Activated CD8-positive, alpha-beta memory T cell treated with anti-CD3 and anti-CD28 coated beads for 1 hour (primary cell): ENCODE results near the gene ENTPD5.
"Not testable (repeated sequence)": the region's sequence is repeated elsewhere in the genome, so short reads cannot be mapped to it uniquely, and the experiment has no call there.

Experiments used
- DNase-seq, 2 donors: peaks; one replicate each; pipeline ENCODE4 v3.0.0-alpha.2; 2020; ENCODE audit warnings: low read depth in 1 of 2; ENCODE audit errors: extremely low read depth in 1 of 2

ENTPD5 gene

DNA sequence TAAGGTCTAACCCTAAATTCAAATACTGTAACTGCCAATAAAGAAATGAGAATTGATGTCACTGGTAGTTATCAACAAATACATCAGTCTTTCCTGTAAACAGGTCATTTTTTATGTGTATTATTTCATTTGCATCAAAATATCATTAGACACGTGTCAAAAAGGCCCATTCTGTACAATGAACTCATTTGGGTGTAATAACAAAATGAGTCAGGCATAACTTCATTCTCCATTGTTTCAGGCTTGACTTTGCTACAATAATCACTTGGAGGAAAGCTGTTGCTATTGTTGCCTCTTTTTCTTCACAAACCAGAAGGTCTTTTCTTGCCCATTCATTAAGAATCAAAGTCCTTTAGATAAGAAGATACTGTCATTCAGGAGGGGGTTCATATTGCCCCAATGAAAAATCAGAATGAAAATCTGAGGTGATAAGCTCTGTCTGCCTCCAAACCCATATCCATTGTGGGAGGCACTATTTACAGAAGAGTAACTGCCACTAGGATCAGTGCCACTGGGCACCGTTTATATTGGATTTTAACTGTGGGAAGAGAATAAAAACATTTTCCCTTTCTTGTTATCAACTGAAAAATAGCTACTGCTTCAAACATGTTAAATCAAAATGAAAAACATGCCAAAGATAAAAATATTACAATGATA is 10.1 kb downstream of the ENTPD5 start:
- no peak for DNase-seq

DNA sequence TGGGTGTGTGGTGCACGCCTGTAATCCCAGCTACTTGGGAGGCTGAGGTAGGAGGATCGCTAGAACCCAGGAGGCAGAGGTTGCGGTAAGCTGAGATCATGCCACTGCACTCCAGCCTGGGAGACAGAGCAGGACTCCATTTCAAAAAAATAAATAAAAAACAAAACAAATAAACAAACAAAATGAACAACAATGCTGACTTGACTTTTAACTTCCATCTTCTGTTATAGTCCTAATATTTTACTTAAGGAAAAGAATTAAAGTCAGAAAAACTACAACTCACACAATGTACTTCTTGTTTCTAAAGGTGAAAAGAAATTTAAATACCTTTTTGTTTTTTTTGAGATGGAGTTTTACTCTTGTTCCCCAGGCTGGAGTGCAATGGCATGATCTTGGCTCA is 13.4 kb downstream of the ENTPD5 start:
- DNase-seq = not testable (repeated sequence)

DNA sequence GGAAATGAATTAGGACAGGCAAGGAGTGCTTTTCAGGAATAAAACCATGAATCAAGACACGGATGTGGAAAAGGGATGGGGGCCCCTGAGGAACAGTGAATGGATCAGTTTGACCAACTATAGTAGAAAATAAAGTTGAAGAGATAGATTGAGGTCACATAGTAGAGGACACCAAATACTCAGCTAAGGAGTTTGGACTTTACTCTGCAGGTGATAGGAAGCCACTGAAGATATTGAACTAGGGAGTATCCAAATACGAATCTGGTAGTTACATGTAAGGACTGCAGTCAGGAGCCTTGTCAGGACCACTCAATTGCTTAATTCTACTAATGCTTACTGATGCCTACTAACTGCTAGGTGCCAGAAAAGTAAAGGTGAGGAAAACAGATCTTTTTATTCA is 20.4 kb downstream of the ENTPD5 start:
- DNase-seq = no peak

DNA sequence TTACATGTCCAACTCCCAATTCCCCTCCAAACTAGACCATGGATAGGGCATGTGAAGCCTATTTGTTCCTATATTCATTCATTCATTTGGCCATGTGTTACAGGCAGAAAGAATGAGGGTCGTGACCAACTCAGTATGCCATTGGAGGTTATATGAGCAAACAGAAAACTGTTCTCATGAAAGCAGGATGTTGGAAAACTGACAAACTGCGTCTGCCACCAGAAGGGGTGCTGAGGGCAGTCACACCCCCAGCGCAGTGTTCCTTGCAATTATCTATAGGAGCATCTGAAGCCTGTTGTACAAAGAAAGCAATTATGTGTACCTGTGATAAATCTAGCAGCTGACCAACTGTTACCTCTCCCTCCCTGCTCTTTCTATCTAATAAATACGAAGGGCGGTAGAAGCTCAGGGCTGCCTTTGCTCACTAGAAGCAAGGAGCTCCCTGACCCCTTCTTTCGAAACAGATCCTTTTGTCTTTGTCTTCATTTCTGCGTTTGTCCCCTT is 21.1 kb downstream of the ENTPD5 start:
- DNase-seq = no peak

DNA sequence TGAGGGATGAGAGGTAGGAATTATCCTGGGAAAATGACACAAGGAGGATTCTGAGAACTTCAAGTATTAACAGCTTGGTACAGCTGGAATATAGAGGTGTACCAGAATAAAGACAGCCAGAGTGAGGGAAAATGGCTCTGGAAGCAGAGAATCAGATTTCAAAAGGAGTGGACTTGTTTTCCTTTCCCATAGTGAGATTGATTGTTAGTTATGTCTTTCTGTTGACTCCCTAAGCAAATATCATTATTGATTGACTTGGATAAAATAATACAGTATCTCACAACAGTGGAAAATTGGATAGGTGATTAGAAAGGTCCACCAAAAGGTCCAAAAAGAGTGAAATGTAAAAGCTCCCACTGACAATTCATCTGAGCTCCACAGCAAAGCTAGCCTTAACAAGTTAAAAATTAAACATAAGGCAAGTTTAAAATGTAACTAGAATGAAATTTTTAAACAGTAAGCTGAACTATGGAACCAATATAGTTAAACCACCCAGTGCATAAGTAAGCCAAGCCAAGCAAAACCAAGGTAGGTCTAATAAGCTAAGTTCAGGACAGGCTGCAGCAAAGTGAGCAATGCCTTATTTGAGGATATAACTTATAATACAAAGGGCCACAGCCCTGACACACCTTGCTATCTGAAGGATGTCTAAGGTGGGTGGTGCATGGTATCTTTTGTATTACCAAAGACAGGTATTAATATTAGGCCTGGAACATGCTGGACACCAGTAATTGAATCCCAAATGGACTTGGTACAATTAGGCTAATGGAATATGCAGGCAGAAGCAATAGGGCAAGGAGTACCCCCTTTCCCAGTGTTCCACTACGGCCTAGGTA is 21.8 kb downstream of the ENTPD5 start:
- DNase-seq = no peak

DNA sequence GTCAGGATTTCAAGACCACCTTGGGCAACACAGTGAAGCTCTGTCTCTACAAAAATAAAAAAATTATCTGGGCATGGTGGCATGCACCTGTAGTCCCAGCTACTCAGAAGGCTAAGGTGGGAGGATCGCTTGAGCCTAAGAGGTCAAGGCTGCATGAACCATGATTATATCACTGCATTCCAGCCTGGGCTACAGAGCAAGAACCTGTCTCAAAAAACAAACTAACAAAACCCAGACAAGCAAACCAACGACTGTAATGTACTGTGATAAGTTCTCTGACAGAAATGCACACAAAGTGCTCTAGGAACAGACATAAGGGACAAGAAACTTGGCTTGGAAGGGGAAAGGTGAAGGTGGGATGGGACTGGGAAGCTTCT is 22.4 kb downstream of the ENTPD5 start:
- no peak for DNase-seq

DNA sequence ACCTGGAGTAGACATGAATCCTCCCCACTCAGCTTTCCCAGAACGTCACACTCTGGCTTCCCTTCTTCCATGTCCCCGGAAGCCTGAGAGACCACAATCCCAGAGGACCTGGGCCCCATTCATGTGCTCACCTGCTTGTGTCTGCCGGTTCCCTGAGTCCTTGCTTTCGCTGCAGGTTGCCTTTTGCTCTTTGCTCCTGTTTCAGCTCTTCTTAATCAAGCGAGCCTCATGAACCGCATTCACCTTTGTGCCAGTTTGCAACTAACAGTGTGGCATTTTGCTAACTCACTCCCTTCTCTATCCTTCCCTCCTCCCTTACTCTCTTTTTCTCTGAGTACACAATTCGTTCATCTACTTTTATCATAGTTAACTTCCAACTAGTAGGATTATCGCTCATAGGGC is 23.1 kb downstream of the ENTPD5 start:
- no peak for DNase-seq

DNA sequence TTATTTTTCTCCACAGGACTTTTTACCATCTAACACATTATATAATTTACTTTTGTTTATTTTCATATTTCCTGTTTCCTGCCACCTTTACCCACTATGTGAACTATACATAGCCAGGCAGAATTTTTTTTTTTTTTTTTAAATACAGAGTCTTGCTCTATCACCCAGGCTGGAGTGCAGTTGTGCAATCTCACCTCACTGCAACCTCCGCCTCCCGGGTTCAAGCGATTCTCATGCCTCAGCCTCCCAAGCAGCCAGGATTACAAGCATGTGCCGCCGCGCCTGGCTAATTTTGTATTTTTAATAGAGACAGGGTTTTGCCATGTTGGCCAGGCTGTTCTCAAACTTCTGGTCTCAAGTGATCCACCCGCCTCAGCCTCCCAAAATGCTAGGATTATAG is 24.2 kb downstream of the ENTPD5 start:
- not testable (repeated sequence) for DNase-seq

DNA sequence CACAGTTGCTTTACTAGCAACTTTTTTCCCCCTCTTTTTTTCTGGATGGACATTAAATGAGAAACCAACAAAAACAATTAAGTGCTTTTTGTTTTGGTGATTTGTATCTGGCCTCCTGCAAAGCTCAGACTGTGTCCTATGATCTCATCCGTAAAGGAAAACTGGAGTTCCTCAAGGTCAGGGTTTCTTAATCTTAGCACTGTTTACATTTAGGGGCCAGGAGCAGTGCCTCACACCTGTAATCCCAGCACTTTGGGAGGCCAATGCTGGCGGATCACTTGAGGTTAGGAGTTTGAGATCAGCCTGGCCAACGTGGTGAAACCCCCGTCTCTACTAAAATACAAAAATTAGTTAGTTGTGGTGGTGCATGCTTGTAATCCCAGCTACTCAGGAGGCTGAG is 28.0 kb downstream of the ENTPD5 start:
- no peak for DNase-seq

DNA sequence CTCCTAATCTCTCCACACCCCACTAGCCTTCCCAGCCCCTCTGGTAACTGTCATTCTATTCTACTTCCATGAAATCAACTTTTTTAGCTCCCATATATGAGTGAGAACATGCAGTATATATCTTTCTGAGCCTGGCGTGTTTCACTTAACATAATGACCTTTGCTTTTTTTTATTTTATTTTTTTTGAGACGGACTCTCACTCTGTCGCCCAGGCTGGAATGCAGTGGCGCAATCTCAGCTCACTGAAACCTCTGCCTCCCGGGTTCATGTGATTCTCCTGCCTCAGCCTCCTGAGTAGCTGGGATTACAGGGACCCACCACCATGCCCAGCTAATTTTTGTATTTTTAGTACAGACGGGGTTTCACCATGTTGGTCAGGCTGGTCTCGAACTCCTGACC is 30.4 kb downstream of the ENTPD5 start:
- DNase-seq = not testable (repeated sequence)

DNA sequence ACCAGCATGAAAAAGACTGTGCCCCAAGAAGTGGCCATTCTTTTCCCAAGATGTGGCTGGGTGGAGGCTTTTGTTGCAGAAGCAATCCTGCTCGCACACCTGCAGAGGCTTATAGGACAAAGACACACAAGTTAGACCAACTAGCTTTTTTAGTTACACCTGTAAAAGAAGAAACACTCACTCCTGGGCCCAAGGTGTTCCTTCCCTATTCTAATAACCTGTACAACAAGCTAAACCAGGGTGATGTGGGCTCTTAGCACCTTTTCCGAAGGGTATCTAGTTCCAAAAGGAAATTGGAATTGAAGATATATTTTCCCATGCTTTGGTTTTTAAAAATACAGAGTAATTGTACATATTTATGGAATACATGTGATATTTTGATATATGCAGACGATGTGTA is 31.0 kb downstream of the ENTPD5 start:
- no peak for DNase-seq

DNA sequence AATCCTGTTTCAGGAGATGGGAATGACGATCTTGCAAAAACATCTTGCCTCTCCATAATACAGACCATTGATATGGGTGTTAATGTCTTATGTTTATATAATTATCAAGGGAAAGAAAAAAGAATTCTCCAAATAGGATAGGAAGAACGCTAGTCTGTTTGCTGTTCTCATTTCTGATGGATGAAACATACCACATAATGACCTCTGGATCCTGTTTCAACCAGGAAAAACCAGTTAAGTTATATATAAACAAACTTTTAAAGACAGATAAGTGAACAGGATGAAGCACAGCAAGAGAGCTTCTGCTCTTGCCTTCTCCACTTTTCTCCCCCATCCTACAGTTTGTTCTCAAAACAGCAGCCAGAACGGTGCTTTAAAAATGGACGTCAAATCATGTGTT is 41.2 kb downstream of the ENTPD5 start:
- DNase-seq = no peak

DNA sequence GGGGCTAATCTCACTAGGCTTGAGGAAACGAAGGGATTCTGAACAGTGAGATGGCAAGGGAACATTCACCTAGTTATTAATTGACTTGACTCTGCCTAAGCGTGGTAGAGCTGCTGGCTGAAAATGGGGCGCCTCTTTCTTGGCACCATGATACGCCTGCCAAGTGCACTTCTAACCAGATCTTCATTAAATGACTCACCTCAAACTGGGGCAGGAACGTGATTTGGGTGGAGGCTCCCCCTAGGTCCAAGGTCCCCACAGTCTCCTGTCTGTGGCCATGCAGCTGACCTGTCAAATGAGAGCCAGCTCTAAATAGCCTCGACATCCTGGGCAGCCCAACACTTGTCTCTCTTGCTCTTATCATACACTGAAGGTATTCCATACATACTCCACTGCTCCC is 43.0 kb downstream of the ENTPD5 start:
- DNase-seq = no peak

DNA sequence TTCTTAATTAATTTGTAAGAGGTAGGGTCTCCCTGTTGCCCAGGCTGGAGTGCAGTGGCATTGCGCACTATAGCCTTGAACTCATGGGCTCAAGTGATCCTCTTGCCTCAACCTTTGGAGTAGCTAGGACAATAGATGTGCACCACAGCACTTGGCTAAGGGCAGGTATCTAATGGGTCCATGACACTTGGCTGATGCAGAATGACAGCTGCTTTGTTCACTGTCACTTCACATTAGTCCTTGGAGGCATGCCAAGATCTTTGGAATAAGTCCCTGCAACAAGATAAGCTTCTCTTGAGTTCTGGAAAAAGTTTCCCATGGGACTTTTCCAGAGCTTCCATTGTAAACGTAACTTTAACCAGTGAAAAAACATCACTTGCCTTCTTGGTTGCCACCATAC is 45.6 kb downstream of the ENTPD5 start:
- DNase-seq = no peak

DNA sequence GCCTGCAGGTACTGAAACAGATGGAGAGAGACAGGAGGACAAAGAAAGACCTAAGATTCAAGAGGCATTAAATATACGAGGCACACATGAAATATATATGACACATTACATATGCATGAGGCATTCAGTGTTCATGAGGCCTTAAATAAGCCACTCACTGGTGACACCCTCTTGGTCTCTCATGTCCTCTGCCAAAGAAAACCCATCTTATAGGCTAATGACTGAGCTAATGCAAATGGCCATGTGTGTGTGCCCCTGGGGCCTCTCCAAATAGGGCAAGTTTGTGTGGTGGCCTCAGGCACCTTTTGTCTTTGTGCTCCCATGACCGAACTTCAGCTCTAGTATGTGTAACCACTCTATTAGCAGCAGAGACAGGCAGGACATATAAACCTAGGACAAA is 50.2 kb downstream of the ENTPD5 start:
- no peak for DNase-seq

DNA sequence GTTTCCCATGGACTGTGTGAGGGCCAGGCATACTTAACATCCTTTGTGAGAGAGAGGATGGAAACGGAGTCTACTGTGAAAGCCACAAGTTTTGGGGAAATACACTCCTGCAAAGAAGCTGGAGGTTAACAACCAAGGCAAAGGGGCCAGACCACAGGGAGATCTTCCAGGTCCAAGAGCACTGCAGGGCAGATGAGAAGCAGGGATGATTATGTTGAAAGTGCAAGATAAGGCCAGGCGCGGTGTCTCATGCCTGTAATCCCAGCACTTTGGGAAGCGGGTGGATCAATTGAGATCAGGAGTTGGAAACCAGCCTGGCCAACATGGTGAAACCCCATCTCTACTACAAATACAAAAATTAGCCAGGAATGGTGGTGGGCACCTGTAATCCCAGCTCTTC is 53.9 kb downstream of the ENTPD5 start:
- DNase-seq = no peak

DNA sequence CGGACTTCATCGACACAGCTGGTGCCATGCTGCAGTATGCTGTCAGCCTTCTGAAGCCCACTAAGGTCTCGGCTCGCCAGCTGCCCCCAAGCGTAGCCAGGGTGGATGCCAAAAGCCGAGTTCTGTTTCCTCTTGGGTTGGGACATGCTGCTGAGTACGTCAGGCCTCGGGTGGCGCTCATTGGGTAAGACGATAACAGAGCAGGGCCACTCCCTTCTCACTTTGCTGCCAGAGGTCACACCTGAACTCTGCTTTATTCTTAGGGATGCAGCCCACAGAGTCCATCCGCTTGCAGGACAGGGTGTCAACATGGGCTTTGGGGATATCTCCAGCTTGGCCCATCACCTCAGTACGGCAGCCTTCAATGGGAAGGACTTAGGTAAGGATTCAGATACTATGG is 57.9 kb downstream of the ENTPD5 start:
- no peak for DNase-seq

DNA sequence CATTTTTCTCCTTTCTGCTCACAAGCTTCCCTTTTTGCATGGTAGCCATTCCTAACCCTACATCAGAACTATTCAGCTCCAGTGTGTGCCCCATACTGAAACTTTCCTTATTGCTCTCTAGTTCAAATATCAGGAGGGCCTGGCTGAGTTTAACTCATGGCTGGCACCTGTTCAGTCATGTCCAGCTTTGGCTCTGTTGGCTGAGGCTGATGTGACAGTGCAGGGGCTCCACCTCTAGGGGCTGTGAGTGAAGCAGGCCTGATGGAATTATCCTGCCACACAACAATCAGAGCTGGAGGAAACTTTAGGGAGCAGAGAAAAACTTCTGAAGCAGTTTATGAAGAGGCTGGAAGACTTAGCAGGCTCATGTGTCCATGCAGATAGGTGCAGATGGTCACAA is 60.5 kb downstream of the ENTPD5 start:
- no peak for DNase-seq

DNA sequence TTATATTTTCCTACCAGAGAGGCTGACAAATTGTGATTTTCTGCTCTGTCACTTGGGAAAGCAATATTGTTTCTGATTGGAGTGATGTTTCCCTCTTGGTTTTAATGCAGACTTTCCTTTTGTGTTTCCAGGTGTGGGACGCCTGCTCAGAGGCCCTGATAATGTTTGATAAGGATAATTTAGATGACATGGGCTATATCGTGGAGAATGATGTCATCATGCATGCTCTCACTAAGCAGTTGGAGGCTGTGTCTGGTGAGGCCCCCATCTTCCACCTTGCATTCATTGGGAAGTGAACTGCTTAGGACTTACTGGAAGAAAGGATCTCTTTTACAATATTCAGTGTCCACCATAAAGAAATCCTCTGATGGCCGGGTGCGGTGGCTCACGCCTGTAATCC is 63.4 kb downstream of the ENTPD5 start:
- no peak for DNase-seq

DNA sequence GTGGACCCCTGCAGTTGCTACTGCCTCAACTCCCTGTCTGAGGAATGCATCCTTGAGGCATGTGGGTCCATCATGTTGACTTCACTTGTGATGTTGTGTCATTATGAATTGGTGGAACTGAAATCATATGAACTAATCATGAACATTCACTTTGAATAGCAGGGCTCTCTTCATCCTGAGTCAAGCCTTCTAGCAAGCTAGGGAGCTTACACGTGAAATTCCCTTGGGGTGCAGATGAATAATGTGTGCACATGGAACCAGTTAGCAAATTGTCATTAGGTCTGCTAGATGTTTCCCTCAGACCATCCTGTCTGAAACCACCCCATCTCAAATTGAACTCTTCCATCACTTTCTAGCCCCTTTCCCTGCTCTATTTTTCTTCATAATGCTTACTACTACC is 65.4 kb downstream of the ENTPD5 start:
- DNase-seq = no peak

DNA sequence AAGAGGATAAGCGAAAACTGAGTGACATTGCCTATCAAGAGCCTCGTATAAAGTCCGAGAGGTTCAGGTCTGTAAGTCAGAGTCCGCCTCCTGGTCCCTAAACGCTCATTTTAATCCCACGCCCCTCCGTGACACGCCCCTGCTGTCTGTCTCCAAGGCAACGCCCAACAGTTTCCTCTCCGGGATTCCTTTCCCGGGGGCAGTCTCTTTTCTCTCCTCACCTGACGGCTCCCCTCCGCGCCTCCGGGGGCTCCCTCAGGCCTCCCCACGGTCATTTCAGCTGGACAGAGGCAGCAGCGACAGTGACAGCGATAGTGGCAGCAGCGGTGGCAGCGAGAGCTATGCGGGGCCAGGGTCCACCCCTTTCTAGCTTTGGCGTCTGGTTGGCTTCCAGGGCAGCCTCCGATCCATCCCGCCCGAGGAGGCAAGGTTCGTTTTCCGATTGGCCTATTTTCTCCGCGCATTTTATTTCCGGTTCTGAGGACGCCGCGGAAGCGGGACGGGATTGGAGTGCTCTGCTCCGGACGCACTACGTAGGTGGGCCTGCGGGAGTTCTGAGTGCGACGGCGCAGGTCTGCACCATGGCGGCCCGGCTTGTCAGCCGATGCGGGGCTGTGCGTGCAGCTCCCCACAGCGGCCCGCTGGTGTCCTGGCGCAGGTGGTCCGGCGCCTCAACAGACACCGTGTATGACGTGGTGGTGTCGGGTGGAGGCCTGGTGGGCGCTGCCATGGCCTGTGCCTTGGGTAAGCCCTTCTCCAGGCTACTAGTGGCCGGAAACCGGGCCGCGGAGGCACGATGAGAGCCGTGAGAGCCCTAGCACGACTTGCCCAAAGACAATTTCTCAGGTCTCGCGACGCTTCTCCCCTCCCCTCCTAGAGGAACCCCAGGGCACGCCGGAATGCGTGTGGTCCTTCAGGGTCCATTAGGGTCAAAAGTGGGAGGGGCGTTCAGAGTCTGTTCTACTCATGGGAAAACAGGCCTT is 69.0 kb downstream of the ENTPD5 start, which contains the start of the genes COQ6 and FAM161B:
TSS of gene COQ6 (plus strand) at position 551 of the 983 bp plus-strand sequence. CDS start at position 582, 31 bp downstream.
TSS of gene FAM161B (minus strand) at position 343 of the 983 bp plus-strand sequence. CDS start at position 275, 68 bp downstream.
- DNase-seq = peak; percentile 78 to 83
